HG03575 (cell line): ENCODE data around the gene KANSL1.
"Not testable (repeated sequence)": the region's sequence is repeated elsewhere in the genome, so short reads cannot be mapped to it uniquely, and the experiment has no call there.

Experiments
- ATAC-seq: cut with Tn5 transposase; IDR thresholded peaks from one replicate; pipeline ENCODE4 v1.9.1; 2021; ENCODE audit not compliant: unreplicated experiment, insufficient number of reproducible peaks, low FRiP score; ENCODE audit errors: extremely low read depth

KANSL1 gene

DNA sequence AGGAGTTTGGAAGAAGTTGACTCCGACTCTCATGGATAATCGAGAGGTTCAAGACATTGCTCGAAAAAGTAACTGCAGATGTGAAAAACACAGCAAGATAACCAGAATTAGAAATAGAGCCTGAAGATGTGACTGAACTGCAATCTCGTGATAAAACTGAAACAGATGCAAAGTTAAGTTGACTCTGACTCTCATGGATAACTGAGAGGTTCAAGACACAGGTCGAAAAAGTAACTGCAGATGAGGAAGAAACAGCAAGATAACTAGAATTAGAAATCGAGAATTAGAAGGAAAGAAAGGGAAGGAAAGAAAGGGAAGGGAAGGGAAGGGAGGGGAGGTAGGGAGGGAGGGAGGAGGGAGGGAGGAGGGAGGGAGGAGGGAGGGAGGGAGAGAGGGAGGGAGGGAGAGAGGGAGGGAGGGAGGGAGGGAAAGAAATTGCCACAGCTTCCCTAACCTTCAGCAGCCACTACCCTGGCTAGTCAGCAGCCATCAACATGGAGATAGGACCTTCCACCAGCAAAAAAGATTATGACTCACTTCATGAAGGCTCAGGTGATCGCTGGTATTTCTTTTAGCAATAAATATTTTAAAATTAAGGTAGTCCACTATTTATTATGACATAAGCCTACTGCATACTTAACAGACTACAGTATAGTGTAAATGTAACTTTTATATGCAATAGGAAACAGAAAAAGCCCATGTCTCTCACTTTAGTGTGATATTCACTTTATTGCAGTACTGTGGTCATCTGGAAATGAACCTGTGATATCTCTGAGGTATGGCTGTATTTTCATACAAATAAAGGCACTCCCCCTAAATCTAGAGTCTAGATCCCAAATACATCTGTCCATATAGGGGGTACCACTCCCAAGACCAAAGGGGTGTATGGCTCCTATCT is 68.3 kb downstream of the KANSL1 start:
- no peak for ATAC-seq

DNA sequence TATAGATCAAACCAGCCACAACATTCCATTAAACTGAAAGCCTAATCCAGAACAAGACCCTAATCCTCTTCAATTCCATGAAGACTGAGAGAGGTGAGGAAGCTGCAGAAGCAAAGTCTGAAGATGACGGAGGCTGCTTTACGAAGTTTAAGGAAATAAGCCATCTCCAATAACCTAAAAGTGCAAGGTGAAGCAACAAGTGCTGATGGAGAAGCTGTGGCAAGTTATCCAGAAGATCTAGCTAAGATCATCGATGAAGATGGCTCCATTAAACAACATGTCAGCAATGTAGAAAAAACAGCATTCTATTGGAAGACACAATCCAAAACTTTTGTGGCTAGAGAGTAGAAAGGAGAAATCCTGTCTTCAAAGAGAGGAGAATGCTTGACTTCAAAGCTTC is 69.6 kb downstream of the KANSL1 start:
- no peak for ATAC-seq

DNA sequence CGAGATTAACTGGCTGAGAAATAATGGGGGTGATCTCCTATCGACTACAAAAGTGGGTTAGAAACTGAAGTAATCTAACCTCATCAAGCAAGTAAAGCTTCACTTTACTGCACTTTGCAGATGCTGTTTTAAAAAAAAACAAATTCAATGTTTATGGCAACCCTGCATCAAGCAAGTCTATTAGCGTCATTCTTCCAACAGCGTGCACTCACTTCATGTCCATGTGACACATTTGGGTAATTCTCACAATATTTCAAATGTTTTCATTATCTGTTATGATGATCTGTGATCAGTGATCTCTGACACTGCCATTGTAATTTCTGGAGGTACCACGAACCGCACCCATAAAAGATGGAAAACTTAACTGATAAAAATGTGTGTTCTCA is 70.8 kb downstream of the KANSL1 start:
- no peak for ATAC-seq

DNA sequence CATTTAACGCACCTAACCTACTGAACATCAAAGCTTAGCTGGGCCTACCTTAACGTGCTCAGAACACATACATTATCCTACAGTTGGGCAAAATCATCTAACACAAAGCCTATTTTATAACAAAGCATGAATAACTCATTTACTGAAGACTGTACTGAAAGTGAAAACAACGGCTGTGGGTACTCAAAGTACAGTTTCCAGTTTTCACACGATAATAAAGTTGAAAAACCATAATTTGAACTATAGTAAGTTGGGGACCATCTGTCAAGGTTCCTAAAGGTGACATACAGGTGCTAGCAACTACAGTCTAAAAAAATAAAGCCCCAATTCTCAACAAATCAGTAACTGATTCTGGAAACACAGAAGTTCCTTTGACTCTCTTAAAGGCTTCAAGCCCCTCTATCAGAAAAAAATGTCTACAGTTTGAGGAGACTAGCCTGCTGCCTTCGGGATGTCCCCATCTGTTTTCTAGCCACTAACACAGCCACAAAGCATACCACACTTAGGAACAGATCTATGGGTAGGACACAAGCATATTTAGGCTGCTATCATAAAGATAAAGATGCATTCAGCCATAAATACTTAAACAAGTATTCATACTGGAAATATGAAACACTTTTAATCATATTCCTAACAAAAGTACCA is 71.3 kb downstream of the KANSL1 start:
- ATAC-seq: no peak

GRCh38 chr17:46121165-46121764 is 72.0 kb downstream of the KANSL1 start:
- ATAC-seq: no peak

DNA sequence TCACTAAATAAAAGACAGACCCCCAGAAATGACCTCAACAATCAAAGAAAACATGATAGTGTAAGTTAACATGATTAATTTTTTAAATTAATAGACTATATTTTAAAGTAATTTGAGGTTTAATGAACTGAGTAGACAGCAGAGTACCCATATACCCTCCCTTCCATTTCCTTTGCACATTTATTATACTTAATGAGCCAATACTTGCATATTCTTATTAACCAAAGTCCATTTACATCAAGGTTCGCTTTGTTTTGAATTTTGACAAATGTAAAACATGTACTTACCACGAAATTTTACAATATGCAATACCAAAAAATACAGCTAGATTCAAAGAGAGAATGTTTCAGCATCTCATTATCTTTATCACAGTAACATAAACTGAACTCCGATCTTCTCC is 72.7 kb downstream of the KANSL1 start:
- no peak for ATAC-seq

GRCh38 chr17:46120078-46120477 is 73.2 kb downstream of the KANSL1 start:
- ATAC-seq: no peak

DNA sequence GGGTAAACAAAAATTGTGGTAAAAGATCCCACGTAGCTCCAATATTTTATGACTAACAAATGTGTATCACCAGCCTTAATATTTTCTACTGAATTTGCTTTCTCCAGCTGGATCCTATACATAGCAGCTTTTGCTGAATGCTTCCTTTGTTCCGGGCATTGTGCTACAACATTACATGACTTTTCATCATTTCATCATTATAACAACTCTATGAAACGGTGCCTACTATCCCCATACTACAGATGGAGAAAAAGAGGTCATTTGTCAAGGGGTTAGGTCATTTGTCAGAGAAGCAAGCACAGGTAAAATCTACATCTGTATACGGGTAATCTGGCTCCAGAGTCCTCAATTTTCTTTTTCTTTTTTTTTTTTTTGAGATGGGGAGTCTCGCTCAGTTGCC is 74.3 kb downstream of the KANSL1 start:
- no peak for ATAC-seq

GRCh38 chr17:46117850-46118696 is 75.2 kb downstream of the KANSL1 start:
- no peak for ATAC-seq

DNA sequence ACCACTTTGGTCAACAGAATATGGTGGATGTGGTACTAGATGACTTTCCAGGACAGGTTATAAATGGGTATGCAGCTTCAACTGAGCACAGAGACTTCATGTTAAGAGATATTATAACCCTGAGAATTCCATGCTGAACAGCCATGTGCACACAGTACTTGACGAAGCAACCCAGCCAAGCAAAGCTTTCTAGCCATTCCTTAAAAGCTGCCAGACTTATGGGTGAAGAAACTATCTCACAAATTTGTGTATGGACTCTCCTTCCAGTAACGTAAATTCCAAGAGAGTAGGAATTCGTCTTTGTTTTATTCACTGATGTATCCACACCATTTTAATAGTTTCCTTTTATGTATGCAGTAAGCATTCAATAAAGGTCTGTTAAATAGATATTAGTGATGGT is 76.1 kb downstream of the KANSL1 start:
- ATAC-seq: no peak

DNA sequence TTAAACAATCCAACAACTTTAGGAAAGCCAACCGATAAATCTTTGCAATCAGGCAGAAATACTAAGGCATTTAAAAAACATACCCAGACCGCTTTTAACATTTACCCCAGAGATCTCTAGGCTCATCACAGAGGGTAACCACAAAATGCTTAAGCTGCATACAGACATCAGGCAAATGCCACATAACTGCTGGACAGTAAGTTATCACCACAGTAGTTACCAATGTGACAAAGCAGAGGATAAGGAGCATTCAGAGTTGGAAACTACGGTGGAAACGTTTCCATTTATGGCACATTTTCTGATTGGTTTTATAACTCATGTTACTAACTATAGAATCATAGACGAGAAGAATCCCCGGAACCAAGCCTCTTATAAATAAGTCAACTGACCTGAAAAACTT is 77.5 kb downstream of the KANSL1 start:
- no peak for ATAC-seq

- ATAC-seq: not testable (repeated sequence)
Measured at GRCh38 chr17:46111236-46111635, 82.0 kb downstream of the KANSL1 start.

DNA sequence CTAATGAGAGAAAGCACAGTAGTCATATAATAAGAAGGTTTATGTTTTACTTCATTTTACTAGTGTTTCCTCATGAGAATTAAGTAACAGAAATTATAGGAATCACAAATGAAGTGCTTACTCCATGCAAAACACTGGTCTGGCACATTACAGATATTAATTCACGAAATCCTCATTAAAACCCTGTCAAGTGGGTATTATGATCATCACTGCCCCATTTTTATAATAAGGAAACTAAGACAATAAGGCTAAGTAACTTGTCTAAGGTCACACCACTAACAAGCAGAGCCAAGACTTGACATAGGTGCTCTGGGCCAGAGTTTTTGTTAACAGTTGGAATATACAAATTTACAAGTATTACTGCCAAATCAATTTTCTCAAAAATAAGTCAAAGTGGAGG is 83.0 kb downstream of the KANSL1 start:
- ATAC-seq: no peak

DNA sequence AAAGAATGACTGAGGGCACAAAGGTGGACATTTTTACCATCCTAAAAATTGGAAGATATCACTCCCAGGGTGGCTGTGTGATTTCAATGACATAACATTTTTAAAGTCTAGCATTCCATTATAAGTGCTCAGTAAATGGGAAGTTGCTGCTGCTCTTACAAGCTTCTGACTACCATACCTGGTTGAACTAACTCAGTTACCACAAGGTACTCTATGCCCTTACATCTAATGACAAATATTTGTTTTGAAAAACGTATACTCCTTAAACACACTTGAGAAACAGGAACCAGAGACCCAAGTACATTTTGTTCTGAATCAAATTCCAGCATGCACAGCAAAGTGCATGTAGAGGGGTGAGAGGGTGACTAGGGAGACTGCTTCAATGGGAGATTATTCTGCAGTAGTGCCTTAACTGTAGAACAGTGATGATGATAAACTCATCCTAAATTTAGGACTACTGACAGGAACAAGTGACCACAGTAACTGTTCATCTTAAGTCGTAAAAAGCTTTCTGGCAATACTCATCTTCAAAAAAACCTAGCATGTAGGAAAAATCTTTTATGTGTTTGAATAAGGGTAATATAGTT is 83.5 kb downstream of the KANSL1 start:
- no peak for ATAC-seq

GRCh38 chr17:46108550-46109110 is 84.6 kb downstream of the KANSL1 start:
- ATAC-seq: no peak

DNA sequence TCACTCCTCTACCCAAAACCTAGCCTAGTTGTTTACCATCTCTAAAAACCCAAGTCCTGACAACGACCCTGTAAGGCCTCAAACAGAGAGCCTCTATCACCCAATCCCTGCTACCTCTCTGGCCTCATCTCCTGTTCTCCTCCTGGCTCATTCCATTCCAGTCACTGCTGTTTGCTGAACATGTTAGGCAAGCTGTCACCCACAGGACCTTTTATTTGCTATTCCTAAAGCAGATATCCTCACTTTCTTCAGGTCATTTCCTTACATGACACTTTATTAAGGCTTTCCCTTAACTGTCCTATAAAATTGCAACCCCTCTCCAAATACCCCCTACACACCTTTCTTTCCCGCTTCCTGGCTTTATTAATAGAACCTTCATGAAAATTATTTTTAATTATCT is 85.1 kb downstream of the KANSL1 start:
- ATAC-seq: no peak

DNA sequence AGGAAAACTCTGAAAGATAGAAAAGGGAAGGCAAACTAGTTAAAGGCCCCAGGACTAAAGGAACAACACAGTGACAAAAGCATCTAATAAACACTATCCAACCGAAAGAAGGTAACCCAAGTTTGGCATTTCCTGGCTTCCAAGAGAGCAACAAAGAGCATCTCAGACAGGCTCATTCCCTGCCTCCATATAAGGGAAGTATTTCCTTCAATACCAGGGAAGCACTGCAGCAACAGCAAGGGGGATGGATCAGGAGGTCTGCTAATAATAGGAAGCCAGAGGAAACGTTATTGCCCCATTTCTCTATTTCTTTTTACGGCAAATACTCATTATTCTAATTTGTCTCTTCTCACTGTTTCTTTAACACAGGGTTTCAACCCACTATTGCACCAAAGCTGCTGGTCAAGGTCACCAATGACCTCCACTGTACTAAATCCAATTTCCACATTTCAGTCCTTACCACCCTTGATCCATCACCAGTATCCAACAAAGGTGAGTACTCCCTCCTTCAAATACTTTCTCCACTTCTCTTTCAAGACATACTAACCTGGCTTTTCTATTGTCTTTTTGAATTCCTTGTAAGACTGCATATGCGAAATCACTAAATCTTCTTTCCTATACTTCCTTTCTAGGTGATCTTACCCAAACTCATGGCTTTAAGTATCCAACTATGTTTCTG is 86.1 kb downstream of the KANSL1 start:
- no peak for ATAC-seq

DNA sequence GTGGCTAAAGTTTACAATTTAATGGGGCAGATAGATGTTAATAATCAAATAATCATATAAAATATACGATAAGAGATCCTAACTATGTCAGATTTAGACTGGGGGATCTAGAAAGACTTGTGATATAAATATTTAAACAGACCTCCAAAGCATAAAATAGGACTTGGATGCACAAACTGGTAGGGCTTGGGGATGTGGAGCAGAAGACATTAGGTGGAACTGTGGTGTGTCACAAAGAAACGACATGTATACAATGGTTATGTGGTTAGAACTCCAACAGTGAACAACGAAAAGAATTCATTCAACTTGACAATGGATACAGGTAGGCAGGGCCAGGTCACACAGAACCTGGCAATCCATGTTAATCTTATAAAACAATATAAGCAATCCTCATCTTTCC is 90.4 kb downstream of the KANSL1 start:
- ATAC-seq: not testable (repeated sequence)
